Esophagus (tissue), 2 donors: ENCODE results near the gene IPPK. TPM values are rescaled to one million over a fixed set of nuclear protein-coding genes. Genes with fewer than 3 reads are reported as not detected.
A peak's percentile ranks its signal among the peaks of the same experiment; 100 is the strongest.

Experiments
- H3K27ac ChIP-seq, 2 donors: one replicate each; pipeline ENCODE4 v1.5.1; 2013; ENCODE audit warnings: low read depth in 2 of 2, mild to moderate bottlenecking in 2 of 2, inconsistent platforms in 1 of 2, low read length in 1 of 2, moderate library complexity in 1 of 2
- H3K27me3 ChIP-seq, 2 donors: one replicate each; pipeline ENCODE4 v1.6.1; 2013; ENCODE audit warnings: low read length in 2 of 2, control low read depth in 1 of 2, mild to moderate bottlenecking in 1 of 2; ENCODE audit not compliant: insufficient read depth in 2 of 2, control insufficient read depth in 1 of 2
- H3K36me3 ChIP-seq, 2 donors: one replicate each; pipeline ENCODE4 v1.6.1; 2013; ENCODE audit warnings: low read length in 1 of 2; ENCODE audit not compliant: control insufficient read depth in 2 of 2, insufficient read depth in 2 of 2
- H3K4me1 ChIP-seq, 2 donors: one replicate each; pipeline ENCODE4 v1.6.1; 2013; ENCODE audit warnings: low read length in 1 of 2; ENCODE audit not compliant: control insufficient read depth in 2 of 2, insufficient read depth in 2 of 2
- H3K4me3 ChIP-seq, 2 donors: one replicate each; pipeline ENCODE4 v1.5.1; 2013; ENCODE audit warnings: low read length in 2 of 2, mild to moderate bottlenecking in 2 of 2, low read depth in 1 of 2, moderate library complexity in 1 of 2
- H3K9me3 ChIP-seq, 2 donors: one replicate each; pipeline ENCODE4 v1.6.1; 2013; ENCODE audit warnings: mild to moderate bottlenecking in 2 of 2, low read depth in 1 of 2, low read length in 1 of 2, moderate library complexity in 1 of 2; ENCODE audit not compliant: control insufficient read depth in 2 of 2, insufficient read depth in 1 of 2
- WGBS, 2 donors: extraction: QIAGEN DNeasy Blood & Tissue Kit; methylation state at CpG; one replicate each; pipeline ENCODE4 v1.1.7; 2013; 5-methylcytosine and 5-hydroxymethylcytosine counted together
- polyA plus RNA-seq, 2 donors: library from polyadenylated mRNA; stranded (reverse); fragments of 200-250 nt; gene quantifications; one replicate each; pipeline ENCODE4 v1.2.3, GENCODE V29; 2013
- donor health status: healthy with polysubstance abuse.
- donor health status: Bipolar disorder and iron deficiency.

Gene IPPK
- polyA plus RNA-seq, 2 donors, result 18.7 to 41.1 TPM

DNA sequence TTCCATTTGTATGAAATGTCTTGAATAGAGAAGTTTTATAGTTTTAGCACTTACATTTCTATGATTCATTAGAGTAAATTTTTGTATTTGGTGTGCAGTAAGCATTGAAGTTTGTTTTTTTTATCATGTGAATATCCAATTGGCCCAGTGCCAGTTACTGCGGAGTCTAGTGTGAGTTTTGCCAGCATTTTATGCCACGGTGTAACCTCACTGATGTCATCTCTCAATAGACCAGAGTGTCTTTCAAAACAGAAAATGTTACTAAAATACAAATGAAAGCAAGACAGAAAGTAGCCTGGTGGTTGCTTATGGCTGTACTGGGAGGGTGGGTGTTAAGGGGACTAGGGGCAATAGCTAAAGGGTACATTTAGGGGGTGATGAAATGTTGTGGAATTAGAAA lies 62.8 kb downstream of the IPPK start:
- H3K27ac ChIP-seq, result no peak overlapping the region
- no peak overlapping the region for H3K4me3 ChIP-seq
- 15 to 20% methylated on average over 2 of the region's 2 CpGs for WGBS, 2 donors
- peaks cover 5 to 8% of the 10 kb centered on the region in 2 donors for H3K36me3 ChIP-seq
- peaks cover 0 to 3% of the 10 kb centered on the region in 2 donors for H3K9me3 ChIP-seq
- no peaks in the 10 kb centered on the region for H3K27me3 ChIP-seq
- H3K4me1 ChIP-seq, result peaks cover 6 to 22% of the 10 kb centered on the region in 2 donors

DNA sequence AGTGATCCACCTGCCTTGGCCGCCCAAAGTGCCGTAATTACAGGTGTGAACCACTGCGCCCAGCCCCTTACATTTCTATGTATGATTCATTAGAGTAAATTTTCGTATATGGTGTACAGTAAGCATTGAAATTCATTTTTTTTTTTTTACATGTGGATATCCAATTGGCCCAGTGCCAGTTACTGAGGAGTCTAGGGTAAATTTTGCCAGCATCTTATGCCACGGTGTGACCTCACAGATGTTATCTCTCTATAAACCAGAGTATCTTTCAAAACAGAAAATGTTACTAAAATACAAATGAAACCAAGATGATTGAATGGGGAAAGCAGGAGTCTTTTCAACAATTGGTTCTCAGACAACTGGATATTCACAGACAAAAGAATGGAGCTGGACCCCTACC lies 64.7 kb downstream of the IPPK start:
- Histone ChIP-seq H3K27ac (no peak overlapping the region), H3K4me1 (peaks cover 5 to 25% of the 10 kb centered on the region in 2 donors), H3K27me3 (no peaks in the 10 kb centered on the region), H3K36me3 (no peaks in the 10 kb centered on the region), H3K4me3 (no peak overlapping the region), H3K9me3 (peaks cover 0 to 3% of the 10 kb centered on the region in 2 donors)
- WGBS, 2 donors, result 88 to 90% methylated on average over 5 of the region's 5 CpGs

DNA sequence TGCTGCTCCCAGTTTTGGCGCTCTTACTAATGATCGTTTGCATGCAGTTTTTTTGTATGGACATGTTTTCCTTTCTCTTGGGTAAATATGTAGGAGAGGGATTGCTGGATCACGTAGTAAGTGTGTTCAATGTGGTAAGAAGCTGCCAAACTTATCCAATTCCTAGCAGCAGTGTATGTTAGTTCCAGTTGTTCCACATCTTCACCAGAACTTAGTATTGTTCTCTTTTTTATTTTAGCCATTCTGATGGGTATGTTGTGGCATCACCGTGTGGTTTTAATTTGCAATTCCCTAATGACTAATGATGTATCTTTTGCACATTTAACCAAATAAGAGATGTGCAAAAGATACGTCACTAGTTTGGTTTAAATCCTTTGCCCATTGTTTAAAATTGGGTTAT lies 65.9 kb downstream of the IPPK start:
- H3K36me3 ChIP-seq, result no peaks in the 10 kb centered on the region
- WGBS, 2 donors, result 78 to 82% methylated on average over 5 of the region's 5 CpGs
- no peaks in the 10 kb centered on the region for H3K27me3 ChIP-seq
- no peak overlapping the region for H3K4me3 ChIP-seq
- H3K9me3 ChIP-seq, result peaks cover 0 to 3% of the 10 kb centered on the region in 2 donors
- no peak overlapping the region for H3K27ac ChIP-seq
- H3K4me1 ChIP-seq, result peaks cover 5 to 20% of the 10 kb centered on the region in 2 donors

DNA sequence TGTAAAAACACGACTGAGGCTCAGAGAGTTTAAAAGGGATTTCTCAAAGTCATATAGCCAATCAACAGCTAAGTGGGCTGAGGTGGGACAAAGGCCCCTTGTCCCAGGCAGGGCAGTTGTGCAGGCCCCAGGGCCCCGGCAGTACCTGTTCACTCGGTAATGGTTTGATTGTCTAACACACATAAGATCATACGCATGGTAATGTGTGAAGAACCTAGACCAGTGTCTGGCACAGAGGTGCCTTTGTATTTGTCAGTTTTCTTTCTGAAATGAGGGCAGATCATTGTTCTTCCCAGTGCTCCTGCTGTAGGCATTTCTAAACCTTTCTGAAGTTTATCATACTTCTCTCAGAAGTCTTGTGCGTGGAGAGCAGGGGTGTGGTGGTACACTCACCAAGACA lies 66.8 kb downstream of the IPPK start:
- H3K36me3 ChIP-seq, result no peaks in the 10 kb centered on the region
- peaks cover 5 to 20% of the 10 kb centered on the region in 2 donors for H3K4me1 ChIP-seq
- WGBS, 2 donors, result 75 to 86% methylated on average over 5 of the region's 5 CpGs
- no peaks in the 10 kb centered on the region for H3K27me3 ChIP-seq
- peaks cover 0 to 3% of the 10 kb centered on the region in 2 donors for H3K9me3 ChIP-seq
- H3K27ac ChIP-seq, result peak overlapping the region; percentile 14 to 53
- no peak overlapping the region for H3K4me3 ChIP-seq

DNA sequence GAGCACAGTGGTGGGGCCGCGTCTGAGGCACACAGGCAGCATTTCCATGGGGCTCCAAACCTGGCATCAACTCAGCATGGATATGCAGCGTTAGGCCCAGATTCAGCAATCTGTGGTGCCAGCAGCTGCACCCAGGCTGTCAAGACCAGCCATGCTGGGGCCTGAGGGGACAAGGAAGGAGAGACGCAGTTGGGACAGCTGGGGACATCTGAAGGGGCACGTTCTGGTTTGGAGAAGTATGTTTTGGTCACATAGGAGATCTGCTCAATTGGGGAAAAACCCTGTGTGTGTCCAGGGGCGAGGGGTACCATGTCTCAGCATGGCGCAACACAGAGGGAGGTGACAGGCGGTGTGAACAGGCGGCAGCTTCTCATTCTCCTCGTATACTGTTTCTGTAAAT lies 67.5 kb downstream of the IPPK start:
- H3K9me3 ChIP-seq, result peaks cover 0 to 3% of the 10 kb centered on the region in 2 donors
- H3K36me3 ChIP-seq, result no peaks in the 10 kb centered on the region
- 86 to 90% methylated on average over 10 of the region's 10 CpGs for WGBS, 2 donors
- peaks cover 5 to 21% of the 10 kb centered on the region in 2 donors for H3K4me1 ChIP-seq
- H3K4me3 ChIP-seq, result no peak overlapping the region
- no peaks in the 10 kb centered on the region for H3K27me3 ChIP-seq
- H3K27ac ChIP-seq, result no peak overlapping the region

DNA sequence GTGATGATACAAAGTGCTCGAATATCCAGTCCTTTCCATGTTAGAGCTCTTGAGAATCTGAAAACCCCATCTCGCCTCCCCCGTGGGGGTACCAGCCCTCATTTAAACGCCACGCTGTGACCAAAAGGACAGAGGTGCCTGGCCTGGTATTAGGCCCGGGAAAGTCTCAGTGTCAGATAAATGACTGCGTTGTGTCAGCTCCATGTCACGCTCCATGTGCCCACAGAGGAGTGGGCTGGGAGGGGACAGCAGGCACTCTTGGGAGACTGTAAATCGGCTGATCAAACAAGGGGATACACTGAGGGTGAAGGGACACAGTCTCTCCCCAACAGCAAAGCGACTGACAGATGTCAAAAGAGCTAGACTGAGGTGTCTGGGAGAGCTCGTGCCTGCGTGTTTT lies 68.5 kb downstream of the IPPK start:
- H3K27me3 ChIP-seq, result no peaks in the 10 kb centered on the region
- H3K27ac ChIP-seq, result peak overlapping the region; percentile 81
- no peaks in the 10 kb centered on the region for H3K36me3 ChIP-seq
- H3K4me3 ChIP-seq, result no peak overlapping the region
- 82 to 86% methylated on average over 12 of the region's 12 CpGs for WGBS, 2 donors
- H3K4me1 ChIP-seq, result peaks cover 5 to 21% of the 10 kb centered on the region in 2 donors
- H3K9me3 ChIP-seq, result peaks cover 0 to 3% of the 10 kb centered on the region in 2 donors

DNA sequence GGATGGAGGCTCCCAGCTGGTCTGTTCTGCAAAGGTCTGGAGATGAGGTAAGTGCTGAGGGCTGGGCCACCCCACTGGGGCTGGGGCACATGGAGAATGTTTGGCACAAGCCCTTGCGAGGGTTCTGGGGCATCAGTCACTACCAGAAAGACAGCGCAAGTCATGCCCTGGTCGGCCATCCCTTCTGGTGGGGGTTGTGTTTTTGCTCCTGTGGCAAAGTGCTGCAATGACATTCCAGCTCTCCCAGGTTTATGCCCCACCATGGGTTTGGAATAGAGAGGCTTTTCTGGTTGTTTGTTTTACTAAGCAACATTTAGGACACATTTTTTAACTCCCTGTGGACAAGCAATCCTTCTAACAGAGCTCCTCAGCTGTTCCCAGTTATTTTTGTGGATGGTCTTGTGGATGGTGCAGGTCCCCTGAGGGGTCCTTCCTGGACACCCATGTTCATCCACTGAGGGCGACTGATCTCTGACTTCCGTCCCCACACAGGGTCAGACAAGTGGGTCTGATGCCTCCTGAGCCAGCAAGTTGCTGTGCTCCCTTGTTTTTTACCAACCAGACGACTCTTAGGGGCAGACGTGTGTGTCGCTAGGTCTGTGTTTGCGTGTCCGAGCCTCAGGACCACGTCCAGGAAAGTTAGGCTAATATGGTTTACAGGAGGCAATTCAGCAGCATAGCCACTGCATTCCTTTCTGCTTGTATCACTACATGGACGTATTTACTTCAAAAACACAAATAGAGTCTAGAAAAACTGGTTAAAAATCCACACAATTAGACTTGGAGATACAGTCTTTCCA lies 69.3 kb downstream of the IPPK start:
- Histone ChIP-seq H3K4me1 (peaks cover 5 to 21% of the 10 kb centered on the region in 2 donors), H3K27ac (peak overlapping the region; percentile 81 to 89), H3K4me3 (no peak overlapping the region), H3K9me3 (peaks cover 0 to 3% of the 10 kb centered on the region in 2 donors), H3K27me3 (no peaks in the 10 kb centered on the region), H3K36me3 (no peaks in the 10 kb centered on the region)
- WGBS, 2 donors, result 52 to 61% methylated on average over 12 of the region's 12 CpGs

DNA sequence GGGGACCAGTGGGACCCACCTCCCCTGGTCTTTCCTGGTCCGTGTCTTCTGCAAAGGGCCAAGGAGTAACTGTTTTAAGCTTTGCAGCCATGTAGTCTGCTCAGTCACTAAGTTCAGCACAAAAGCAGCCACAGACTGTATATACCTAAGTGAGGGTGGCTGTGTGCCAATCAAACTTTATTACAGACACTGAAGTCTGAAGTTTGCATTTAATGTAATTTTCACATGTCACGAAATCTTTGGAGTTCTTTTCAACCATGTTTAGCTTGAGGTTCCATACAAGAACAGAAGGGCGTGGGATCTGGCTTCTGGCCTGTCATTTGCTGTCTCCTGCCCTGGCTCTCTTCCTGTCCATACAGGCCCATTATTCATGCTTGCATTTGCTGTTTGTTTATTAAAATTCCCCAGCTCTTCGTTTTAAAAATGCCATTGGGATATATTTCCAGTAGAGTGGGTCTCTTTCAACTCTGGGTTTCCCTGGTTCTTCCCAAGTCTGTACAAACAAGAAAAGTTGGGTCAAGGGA lies 69.9 kb downstream of the IPPK start:
- WGBS, 2 donors, result 40 to 60% methylated on average over 4 of the region's 4 CpGs
- Histone ChIP-seq H3K4me3 (no peak overlapping the region), H3K27me3 (no peaks in the 10 kb centered on the region), H3K36me3 (no peaks in the 10 kb centered on the region), H3K9me3 (peaks cover 0 to 3% of the 10 kb centered on the region in 2 donors), H3K27ac (peak overlapping the region; percentile 81 to 88), H3K4me1 (peaks cover 5 to 21% of the 10 kb centered on the region in 2 donors)

DNA sequence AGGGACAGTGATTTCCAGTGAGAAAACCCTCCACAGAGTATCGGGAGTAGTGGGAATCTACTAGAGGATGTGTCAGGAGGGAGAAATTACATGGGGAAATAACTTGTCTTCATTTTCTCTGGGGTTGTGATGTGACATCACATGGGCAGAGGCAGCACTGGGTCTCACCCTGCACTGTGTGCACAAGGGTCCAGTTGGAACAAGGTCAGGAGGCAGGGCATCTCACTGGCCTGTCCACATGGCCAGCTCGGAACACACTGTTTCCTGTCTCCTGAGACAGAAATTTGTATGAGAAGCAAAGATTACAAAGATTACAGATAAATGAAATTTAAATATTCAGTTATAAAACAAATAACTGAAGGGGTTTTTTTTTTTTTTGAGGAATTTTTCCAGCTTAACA lies 71.5 kb downstream of the IPPK start:
- Histone ChIP-seq H3K4me1 (peaks cover 5 to 17% of the 10 kb centered on the region in 2 donors), H3K4me3 (no peak overlapping the region), H3K27me3 (no peaks in the 10 kb centered on the region), H3K36me3 (no peaks in the 10 kb centered on the region), H3K27ac (peak overlapping the region in 1 of 2 donors; percentile 66), H3K9me3 (no peaks in the 10 kb centered on the region)
- 79 to 81% methylated on average over 2 of the region's 2 CpGs for WGBS, 2 donors

DNA sequence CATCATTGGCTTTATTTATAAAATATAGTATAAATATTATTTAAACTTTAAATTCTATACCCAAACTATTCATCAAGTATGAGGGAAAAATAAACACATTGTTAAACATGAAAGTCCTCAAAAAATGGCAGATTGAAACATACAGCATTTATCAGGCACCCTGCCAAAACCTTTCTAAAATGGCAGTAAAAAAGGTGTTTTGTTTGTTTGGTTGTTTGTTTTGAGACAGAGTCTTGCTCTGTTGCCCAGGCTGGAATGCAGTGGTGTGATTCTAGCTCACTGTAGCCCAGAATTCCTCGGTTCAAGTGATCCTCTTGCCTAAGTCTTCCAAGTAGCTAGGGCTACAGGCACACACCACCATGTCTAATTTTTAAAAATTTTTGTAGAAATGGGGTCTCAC lies 74.0 kb downstream of the IPPK start:
- Histone ChIP-seq H3K9me3 (no peaks in the 10 kb centered on the region), H3K27me3 (no peaks in the 10 kb centered on the region), H3K4me3 (no peak overlapping the region), H3K4me1 (peaks cover 7 to 8% of the 10 kb centered on the region in 2 donors), H3K36me3 (no peaks in the 10 kb centered on the region), H3K27ac (no peak overlapping the region)
- WGBS, 2 donors, result 85 to 89% methylated on average over 1 of the region's 1 CpG
